Esophagus muscularis mucosa (tissue), 4 donors: ENCODE results near the gene SMPD3. TPM values are rescaled to one million over a fixed set of nuclear protein-coding genes. Genes with fewer than 3 reads are reported as not detected.

ENCODE experiments used
- DNase-seq: peaks from one replicate; pipeline ENCODE4 v3.0.0-alpha.2; 2017; ENCODE audit errors: extremely low spot score
- H3K27ac ChIP-seq, 4 donors: fragments of 200-600 bp; sonication (generic); replicated peaks in 1 of 4; 1 replicate in 3 of 4; 2 replicates in 1 of 4; pipeline ENCODE4 v1.5.1; 2016 to 2019; ENCODE audit warnings: mild to moderate bottlenecking in 1 of 4
- H3K27me3 ChIP-seq, 4 donors: fragments of 200-600 bp; sonication (generic); one replicate each; pipeline versions ENCODE4 v1.5.1 to v1.6.0; 2016 to 2019
- H3K36me3 ChIP-seq, 4 donors: fragments of 200-600 bp; sonication (generic); one replicate each; pipeline ENCODE4 v1.5.1; 2016 to 2019
- H3K4me1 ChIP-seq, 4 donors: fragments of 200-600 bp; sonication (generic); one replicate each; pipeline ENCODE4 v1.5.1; 2016 to 2019
- H3K4me3 ChIP-seq, 4 donors: fragments of 200-600 bp; sonication (generic); 1 replicate in 2 of 4; 2 replicates in 2 of 4; pipeline ENCODE4 v1.5.1; 2016 to 2019; ENCODE audit warnings: mild to moderate bottlenecking in 4 of 4, moderate library complexity in 1 of 4
- H3K9me3 ChIP-seq, 4 donors: fragments of 200-600 bp; sonication (generic); 1 replicate in 3 of 4; 2 replicates in 1 of 4; pipeline ENCODE4 v1.5.1; 2016 to 2019
- CTCF ChIP-seq, 3 experiments: fragments of 200-600 bp in 2 of 3; fragments of 450-650 bp in 1 of 3; sonication (generic) in 2 of 3; IDR thresholded peaks; one replicate each; pipeline ENCODE4 v1.5.1; 2017 to 2019; ENCODE audit warnings: antibody characterized with exemption in 3 of 3, mild to moderate bottlenecking in 2 of 3, moderate library complexity in 1 of 3
- EP300 ChIP-seq: sonication (generic); formaldehyde crosslinking; IDR thresholded peaks from one replicate; pipeline ENCODE4 v1.6.1; 2017; ENCODE audit warnings: antibody characterized with exemption
- POLR2A ChIP-seq: fragments of 450-650 bp; IDR thresholded peaks from one replicate; pipeline ENCODE4 v1.6.1; 2017; ENCODE audit warnings: antibody characterized with exemption, moderate library complexity, mild to moderate bottlenecking, low read depth
- POLR2AphosphoS5 ChIP-seq, 2 donors: sonication (generic); formaldehyde crosslinking; IDR thresholded peaks; one replicate each; pipeline ENCODE4 v1.6.1; 2017; ENCODE audit warnings: antibody characterized with exemption in 2 of 2
- WGBS: methylation state at CpG from one replicate; pipeline ENCODE4 v1.1.5; 2018; 5-methylcytosine and 5-hydroxymethylcytosine counted together
- intact Hi-C: fragments of 100-400 bp; cut with DNase I; formaldehyde crosslinking; loops from one replicate; pipeline ENCODE4 v1.15.1; 2023
- total RNA-seq, 4 donors: library from RNA; depleted of rRNA; stranded (reverse); fragments of >200 nt; gene quantifications; one replicate each; pipeline versions ENCODE4 v1.1.0 to v1.2.1, GENCODE V29; 2016

The SMPD3 gene
- total RNA-seq, 4 donors from 2014 or later: 0.32 to 0.92 (median 0.54) TPM

GRCh38 chr16:68480084-68480995, 32.0 kb upstream of the SMPD3 start:
- Histone ChIP-seq H3K27me3 (no peaks in the 10 kb centered on the region), H3K4me1 (peaks cover 0 to 4% (median 0%) of the 10 kb centered on the region in 4 donors), H3K36me3 (no peaks in the 10 kb centered on the region), H3K9me3 (peaks cover 0 to 8% (median 0%) of the 10 kb centered on the region in 4 donors), H3K27ac (no peak overlapping the region), H3K4me3 (no peak overlapping the region)
- WGBS: 83% methylated on average over 6 of the region's 6 CpGs
- no peak for DNase-seq
- intact Hi-C loops: no loop called here
- no peak for TF ChIP-seq CTCF (IDR thresholded peaks at IDR 0.05)
- no peak for TF ChIP-seq POLR2A
- TF ChIP-seq POLR2AphosphoS5 (IDR thresholded peaks at IDR 0.05): no peak
- no peak for TF ChIP-seq EP300

GRCh38 chr16:68479271-68479670, 31.0 kb upstream of the SMPD3 start:
- Histone ChIP-seq H3K4me1 (peaks cover 0 to 4% (median 0%) of the 10 kb centered on the region in 4 donors), H3K36me3 (no peaks in the 10 kb centered on the region), H3K4me3 (no peak overlapping the region), H3K27ac (no peak overlapping the region), H3K9me3 (peaks cover 0 to 8% (median 0%) of the 10 kb centered on the region in 4 donors), H3K27me3 (no peaks in the 10 kb centered on the region)
- intact Hi-C loops: no loop called here
- no peak for DNase-seq
- WGBS: 73% methylated on average over 1 of the region's 2 CpGs
- TF ChIP-seq CTCF (IDR thresholded peaks at IDR 0.05): no peak
- no peak for TF ChIP-seq POLR2A
- TF ChIP-seq EP300: no peak
- TF ChIP-seq POLR2AphosphoS5 (IDR thresholded peaks at IDR 0.05): no peak

- H3K9me3 ChIP-seq: peaks cover 0 to 8% (median 0%) of the 10 kb centered on the region in 4 donors
- TF ChIP-seq POLR2A (no peak), POLR2AphosphoS5 (IDR thresholded peaks at IDR 0.05) (no peak), CTCF (IDR thresholded peaks at IDR 0.05) (no peak), EP300 (no peak)
- no peaks in the 10 kb centered on the region for H3K27me3 ChIP-seq
- intact Hi-C loops: no loop called here
- 50% methylated on average over 2 of the region's 2 CpGs for WGBS
- no peaks in the 10 kb centered on the region for H3K36me3 ChIP-seq
- DNase-seq: no peak
- H3K4me3 ChIP-seq: no peak overlapping the region
- no peak overlapping the region for H3K27ac ChIP-seq
- H3K4me1 ChIP-seq: peaks cover 0 to 4% (median 2%) of the 10 kb centered on the region in 4 donors
Observed at GRCh38 chr16:68478526-68479250, 30.4 kb upstream of the SMPD3 start.

GRCh38 chr16:68475071-68475470, 26.8 kb upstream of the SMPD3 start:
- peaks cover 7 to 22% (median 12%) of the 10 kb centered on the region in 4 donors for H3K4me1 ChIP-seq
- intact Hi-C loops: no loop called here
- H3K27ac ChIP-seq: no peak overlapping the region
- no peak overlapping the region for H3K4me3 ChIP-seq
- DNase-seq: no peak
- H3K27me3 ChIP-seq: no peaks in the 10 kb centered on the region
- WGBS: 97% methylated on average over 4 of the region's 4 CpGs
- TF ChIP-seq POLR2AphosphoS5 (IDR thresholded peaks at IDR 0.05) (no peak), POLR2A (no peak), CTCF (IDR thresholded peaks at IDR 0.05) (no peak), EP300 (no peak)
- no peaks in the 10 kb centered on the region for H3K9me3 ChIP-seq
- no peaks in the 10 kb centered on the region for H3K36me3 ChIP-seq
